K562 (cell line): ENCODE results near the gene POLRMT. TPM values are rescaled to one million over a fixed set of nuclear protein-coding genes. Genes with fewer than 3 reads are reported as not detected.

Experiments
- ARID2 ChIP-seq: fragments of 450-650 bp; IDR thresholded peaks from 2 replicates; pipeline ENCODE4 v1.6.1; 2017; ENCODE audit warnings: antibody characterized with exemption, mild to moderate bottlenecking
- CEBPG ChIP-seq, 3 experiments: fragments of 200-800 bp in 1 of 3; sonication (Bioruptor generic) in 1 of 3; sonication (generic) in 1 of 3; formaldehyde crosslinking in 1 of 3; IDR thresholded peaks in 2 of 3; conservative IDR thresholded peaks in 1 of 3; 2 replicates each; pipeline versions ENCODE4 v1.6.1 to v1.8.0; 2016 to 2022; ENCODE audit warnings: missing compliant biosample characterization in 2 of 3, missing genetic modification characterization in 2 of 3, mild to moderate bottlenecking in 1 of 3, missing genetic modification reagents in 1 of 3
- KDM4B ChIP-seq, 2 experiments: fragments of 450-650 bp in 1 of 2; sonication (generic) in 1 of 2; IDR thresholded peaks; 2 replicates each; pipeline ENCODE4 v1.6.1; 2016 to 2017; ENCODE audit warnings: borderline replicate concordance in 2 of 2, antibody characterized with exemption in 1 of 2, low read depth in 1 of 2, mild to moderate bottlenecking in 1 of 2
- MGA ChIP-seq: fragments of 450-650 bp; IDR thresholded peaks from 2 replicates; pipeline ENCODE4 v1.6.1; 2016; ENCODE audit warnings: mild to moderate bottlenecking, moderate library complexity
- TEAD4 ChIP-seq, 2 experiments: sonication (generic) in 1 of 2; formaldehyde crosslinking in 1 of 2; IDR thresholded peaks; 2 replicates each; pipeline versions ENCODE4 v1.6.1 to v1.8.0; 2012 to 2022; ENCODE audit warnings: borderline replicate concordance in 1 of 2, inconsistent platforms in 1 of 2, low read length in 1 of 2, mild to moderate bottlenecking in 1 of 2, missing genetic modification reagents in 1 of 2
- YY1 ChIP-seq, 3 experiments: IDR thresholded peaks; 2 replicates each; pipeline ENCODE4 v1.6.1; 2011; ENCODE audit warnings: low read length in 2 of 3, mild to moderate bottlenecking in 2 of 3, moderate library complexity in 2 of 3, borderline replicate concordance in 1 of 3, control low read depth in 1 of 3, low read depth in 1 of 3; ENCODE audit not compliant: insufficient read depth in 3 of 3, insufficient replicate concordance in 2 of 3, control insufficient read depth in 1 of 3, insufficient read length in 1 of 3; ENCODE audit errors: extremely low read depth in 1 of 3
- ZNF24 ChIP-seq: fragments of 450-650 bp; IDR thresholded peaks from 2 replicates; pipeline ENCODE4 v1.6.1; 2016
- ZNF280A ChIP-seq: fragments of 450-650 bp; IDR thresholded peaks from 2 replicates; pipeline ENCODE4 v1.6.1; 2018; ENCODE audit warnings: mild to moderate bottlenecking, low read depth; ENCODE audit not compliant: partially characterized antibody
- ZNF398 ChIP-seq: fragments of 250-450 bp; sonication (Bioruptor Pico); IDR thresholded peaks from 2 replicates; pipeline ENCODE4 v1.8.0; 2021; ENCODE audit warnings: moderate library complexity, mild to moderate bottlenecking, inconsistent platforms
- polyA plus RNA-seq, 8 experiments: library from polyadenylated mRNA; depleted of rRNA in 4 of 8; stranded (reverse) in 5 of 8; unstranded in 3 of 8; fragments of >200 nt; fragmentation: Nextera tagmentation in 2 of 8; fragmentation: Illumina TruSeq in 1 of 8; extraction: Ambion mirVana in 2 of 8; extraction: Trizol in 1 of 8; gene quantifications; 2 replicates each; pipeline versions ENCODE4 v1.2.1 to v1.2.3, GENCODE V29; 2011 to 2014; ENCODE audit warnings: inconsistent platforms in 1 of 8, missing spikeins in 1 of 8
- total RNA-seq, 7 experiments: library from RNA; depleted of rRNA in 6 of 7; stranded (reverse); fragments of >200 nt in 6 of 7; fragmentation: Illumina TruSeq in 2 of 7; extraction: Trizol in 2 of 7; gene quantifications; 2 replicates each; pipeline versions ENCODE4 v1.2.1 to v1.2.3, GENCODE V29; 2011 to 2021; ENCODE audit warnings: low replicate concordance in 1 of 7

POLRMT gene
- total and polyA plus RNA-seq, 9 of the 15 experiments (the other 6 are each of a cell fraction or from before 2014, with no cell fraction given): 30.3 to 144 (median 68.0) TPM

GRCh38 chr19:570937-571565, 62.3 kb downstream of the POLRMT start (continued):
- TF ChIP-seq TEAD4 (IDR thresholded peaks at IDR 0.05; ENCODE audit: low read length): peak; percentile 70
- no peak for TF ChIP-seq TEAD4 (CRISPR knock-in tag; IDR thresholded peaks at IDR 0.05; ENCODE audit: borderline replicate concordance)
- 0 out of 2 replicates have a peak, but pooled peaks have one; percentile 10 for TF ChIP-seq ARID2
- peak in 2 of 3 experiments; percentile 13 to 55 for TF ChIP-seq YY1 (IDR thresholded peaks at IDR 0.05; ENCODE audit: borderline replicate concordance in 1 of 3, control insufficient read depth in 1 of 3, extremely low read depth in 1 of 3, insufficient read depth in 3 of 3, insufficient read length in 1 of 3, insufficient replicate concordance in 2 of 3, low read depth in 1 of 3, low read length in 2 of 3)
- no peak for TF ChIP-seq ZNF398
- TF ChIP-seq ZNF280A: no peak
- TF ChIP-seq CEBPG (CRISPR knock-in tag; IDR thresholded peaks at IDR 0.05): peak; percentile 45
- no peak for TF ChIP-seq CEBPG (tag; conservative IDR thresholded peaks at IDR 0.05 in 1 of 2, IDR thresholded peaks at IDR 0.05 in 1 of 2)
- TF ChIP-seq MGA: peak; percentile 76
- no peak for TF ChIP-seq KDM4B (IDR thresholded peaks at IDR 0.05; ENCODE audit: borderline replicate concordance in 2 of 2, low read depth in 1 of 2)
- TF ChIP-seq ZNF24: peak; percentile 58
